ENCODE data around the gene ELFN1.

ELFN1 gene

GRCh38 chr7:1669064-1669951 lies 769 bp upstream of the ELFN1 start:
- Histone ChIP-seq H3K18ac (ENCODE audit: low read length) (peak overlapping the region; percentile 42), H2BK120ac (ENCODE audit: low read depth, low read length) (no peak overlapping the region), H3K4me2 (ENCODE audit: low read length) (peak overlapping the region; percentile 55), H3K79me2 (ENCODE audit: control insufficient read depth, insufficient read depth, low read length) (no peaks in the 10 kb centered on the region), H3K9ac (ENCODE audit: low read length) (peak overlapping the region; percentile 40), H2BK5ac (ENCODE audit: low read length) (no peak overlapping the region), H3K27me3 (ENCODE audit: insufficient read depth, low read length, poor library complexity) (peaks cover 32% of the 10 kb centered on the region), H2AK5ac (ENCODE audit: low read length) (no peak overlapping the region), H4K8ac (ENCODE audit: low read depth, low read length) (no peak overlapping the region), H2BK15ac (replicated peaks; ENCODE audit: low read depth) (no peak overlapping the region), H3K27ac (ENCODE audit: low read depth, low read length) (no peak overlapping the region), H3K56ac (ENCODE audit: low read length) (peak overlapping the region; percentile 75), H3K79me1 (ENCODE audit: low read length) (no peaks in the 10 kb centered on the region), H3K23ac (ENCODE audit: low read length) (no peak overlapping the region), H3K36me3 (ENCODE audit: control insufficient read depth, insufficient read depth, low read length) (no peaks in the 10 kb centered on the region), H3K4me3 (ENCODE audit: low read length) (no peak overlapping the region), H3K4me1 (ENCODE audit: control insufficient read depth, low read depth, low read length) (no peaks in the 10 kb centered on the region), H3K4ac (ENCODE audit: low read depth, low read length) (no peak overlapping the region), H4K5ac (ENCODE audit: low read length) (no peak overlapping the region)
- no CpG with 5 or more reads among the region's 68 CpGs for WGBS (ENCODE audit: extremely low coverage, insufficient coverage, low lambda C conversion rate)
- peak; percentile 45 for DNase-seq

GRCh38 chr7:1670894-1671593 lies 967 bp downstream of the ELFN1 start:
- no peak overlapping the region for H3K27ac ChIP-seq (ENCODE audit: low read depth, low read length)
- H3K4me1 ChIP-seq (ENCODE audit: control insufficient read depth, low read depth, low read length), result no peaks in the 10 kb centered on the region
- no peak for DNase-seq

GRCh38 chr7:1671594-1672451 lies 1.7 kb downstream of the ELFN1 start:
- Histone ChIP-seq H3K27me3 (ENCODE audit: insufficient read depth, low read length, poor library complexity) (peaks cover 24% of the 10 kb centered on the region), H2BK5ac (ENCODE audit: low read length) (no peak overlapping the region), H3K4me3 (ENCODE audit: low read length) (no peak overlapping the region), H2BK15ac (replicated peaks; ENCODE audit: low read depth) (no peak overlapping the region), H3K4me1 (ENCODE audit: control insufficient read depth, low read depth, low read length) (no peaks in the 10 kb centered on the region), H4K5ac (ENCODE audit: low read length) (no peak overlapping the region), H3K56ac (ENCODE audit: low read length) (no peak overlapping the region), H3K79me2 (ENCODE audit: control insufficient read depth, insufficient read depth, low read length) (no peaks in the 10 kb centered on the region), H3K23ac (ENCODE audit: low read length) (no peak overlapping the region), H4K8ac (ENCODE audit: low read depth, low read length) (no peak overlapping the region), H2BK120ac (ENCODE audit: low read depth, low read length) (no peak overlapping the region), H3K27ac (ENCODE audit: low read depth, low read length) (no peak overlapping the region), H3K36me3 (ENCODE audit: control insufficient read depth, insufficient read depth, low read length) (no peaks in the 10 kb centered on the region), H3K9ac (ENCODE audit: low read length) (no peak overlapping the region), H3K4me2 (ENCODE audit: low read length) (no peak overlapping the region), H3K79me1 (ENCODE audit: low read length) (no peaks in the 10 kb centered on the region), H3K18ac (ENCODE audit: low read length) (no peak overlapping the region), H3K4ac (ENCODE audit: low read depth, low read length) (no peak overlapping the region), H2AK5ac (ENCODE audit: low read length) (no peak overlapping the region)
- no CpG with 5 or more reads among the region's 13 CpGs for WGBS (ENCODE audit: extremely low coverage, insufficient coverage, low lambda C conversion rate)
- no peak for DNase-seq

More at GRCh38 chr7:1670894-1671593, 967 bp downstream of the ELFN1 start:
- Histone ChIP-seq H4K8ac (ENCODE audit: low read depth, low read length) (no peak overlapping the region), H3K9ac (ENCODE audit: low read length) (peak overlapping the region; percentile 66), H3K79me2 (ENCODE audit: control insufficient read depth, insufficient read depth, low read length) (no peaks in the 10 kb centered on the region), H3K27me3 (ENCODE audit: insufficient read depth, low read length, poor library complexity) (peaks cover 31% of the 10 kb centered on the region), H3K4me2 (ENCODE audit: low read length) (peak overlapping the region; percentile 48), H2BK120ac (ENCODE audit: low read depth, low read length) (no peak overlapping the region), H3K4me3 (ENCODE audit: low read length) (no peak overlapping the region), H3K4ac (ENCODE audit: low read depth, low read length) (no peak overlapping the region), H2AK5ac (ENCODE audit: low read length) (no peak overlapping the region), H2BK15ac (replicated peaks; ENCODE audit: low read depth) (no peak overlapping the region), H3K36me3 (ENCODE audit: control insufficient read depth, insufficient read depth, low read length) (no peaks in the 10 kb centered on the region), H4K5ac (ENCODE audit: low read length) (no peak overlapping the region), H3K18ac (ENCODE audit: low read length) (no peak overlapping the region), H2BK5ac (ENCODE audit: low read length) (no peak overlapping the region), H3K23ac (ENCODE audit: low read length) (no peak overlapping the region), H3K56ac (ENCODE audit: low read length) (peak overlapping the region; percentile 67), H3K79me1 (ENCODE audit: low read length) (no peaks in the 10 kb centered on the region)
- no CpG with 5 or more reads among the region's 26 CpGs for WGBS (ENCODE audit: extremely low coverage, insufficient coverage, low lambda C conversion rate)

- no peak overlapping the region for H3K9ac ChIP-seq (ENCODE audit: low read length)
- H3K27me3 ChIP-seq (ENCODE audit: insufficient read depth, low read length, poor library complexity), result peaks cover 17% of the 10 kb centered on the region
- no peaks in the 10 kb centered on the region for H3K79me1 ChIP-seq (ENCODE audit: low read length)
- H3K4me1 ChIP-seq (ENCODE audit: control insufficient read depth, low read depth, low read length), result no peaks in the 10 kb centered on the region
- H3K4me3 ChIP-seq (ENCODE audit: low read length), result no peak overlapping the region
- no peak overlapping the region for H3K56ac ChIP-seq (ENCODE audit: low read length)
- DNase-seq, result no peak
- no peak overlapping the region for H4K8ac ChIP-seq (ENCODE audit: low read depth, low read length)
- H2BK15ac ChIP-seq (replicated peaks; ENCODE audit: low read depth), result no peak overlapping the region
- WGBS (ENCODE audit: extremely low coverage, insufficient coverage, low lambda C conversion rate), result no CpG with 5 or more reads among the region's 23 CpGs
- no peak overlapping the region for H3K4ac ChIP-seq (ENCODE audit: low read depth, low read length)
- no peak overlapping the region for H2AK5ac ChIP-seq (ENCODE audit: low read length)
- no peak overlapping the region for H3K23ac ChIP-seq (ENCODE audit: low read length)
- no peak overlapping the region for H3K27ac ChIP-seq (ENCODE audit: low read depth, low read length)
- H4K5ac ChIP-seq (ENCODE audit: low read length), result no peak overlapping the region
- no peak overlapping the region for H3K18ac ChIP-seq (ENCODE audit: low read length)
- no peak overlapping the region for H3K4me2 ChIP-seq (ENCODE audit: low read length)
- H2BK5ac ChIP-seq (ENCODE audit: low read length), result no peak overlapping the region
- no peaks in the 10 kb centered on the region for H3K36me3 ChIP-seq (ENCODE audit: control insufficient read depth, insufficient read depth, low read length)
- H2BK120ac ChIP-seq (ENCODE audit: low read depth, low read length), result no peak overlapping the region
- no peaks in the 10 kb centered on the region for H3K79me2 ChIP-seq (ENCODE audit: control insufficient read depth, insufficient read depth, low read length)
Measured at GRCh38 chr7:1672851-1673486, 2.9 kb downstream of the ELFN1 start.

- no peak overlapping the region for H3K9ac ChIP-seq (ENCODE audit: low read length)
- WGBS (ENCODE audit: extremely low coverage, insufficient coverage, low lambda C conversion rate), result no CpG with 5 or more reads among the region's 14 CpGs
- H3K4me3 ChIP-seq (ENCODE audit: low read length), result no peak overlapping the region
- no peak overlapping the region for H2BK120ac ChIP-seq (ENCODE audit: low read depth, low read length)
- no peaks in the 10 kb centered on the region for H3K36me3 ChIP-seq (ENCODE audit: control insufficient read depth, insufficient read depth, low read length)
- no peak overlapping the region for H4K5ac ChIP-seq (ENCODE audit: low read length)
- H3K4me2 ChIP-seq (ENCODE audit: low read length), result no peak overlapping the region
- H3K56ac ChIP-seq (ENCODE audit: low read length), result no peak overlapping the region
- no peaks in the 10 kb centered on the region for H3K79me2 ChIP-seq (ENCODE audit: control insufficient read depth, insufficient read depth, low read length)
- H3K79me1 ChIP-seq (ENCODE audit: low read length), result no peaks in the 10 kb centered on the region
- H3K4ac ChIP-seq (ENCODE audit: low read depth, low read length), result no peak overlapping the region
- no peak overlapping the region for H2BK15ac ChIP-seq (replicated peaks; ENCODE audit: low read depth)
- peaks cover 10% of the 10 kb centered on the region for H3K27me3 ChIP-seq (ENCODE audit: insufficient read depth, low read length, poor library complexity)
- H3K23ac ChIP-seq (ENCODE audit: low read length), result no peak overlapping the region
- no peak overlapping the region for H4K8ac ChIP-seq (ENCODE audit: low read depth, low read length)
- H3K27ac ChIP-seq (ENCODE audit: low read depth, low read length), result no peak overlapping the region
- no peak overlapping the region for H3K18ac ChIP-seq (ENCODE audit: low read length)
- no peak overlapping the region for H2AK5ac ChIP-seq (ENCODE audit: low read length)
- H2BK5ac ChIP-seq (ENCODE audit: low read length), result no peak overlapping the region
- DNase-seq, result no peak
- H3K4me1 ChIP-seq (ENCODE audit: control insufficient read depth, low read depth, low read length), result no peaks in the 10 kb centered on the region
Measured at GRCh38 chr7:1673581-1674118, 3.6 kb downstream of the ELFN1 start.

All from mesendoderm (in vitro differentiated cells).